AG04450 (cell line): ENCODE results near the gene ZSCAN23. TPM values are rescaled to one million over a fixed set of nuclear protein-coding genes. Genes with fewer than 3 reads are reported as not detected.

ENCODE experiments used
- CTCF ChIA-PET: fragments of 300-600, 350-600 bp; formaldehyde crosslinking; extraction: SDS; loops from one replicate; lab custom pipeline; 2022; ENCODE audit warnings: antibody characterized with exemption, inconsistent platforms; lab: Charles Lee
- POLR2A ChIA-PET: fragments of 350-600 bp; formaldehyde crosslinking; extraction: SDS; loops from one replicate; lab custom pipeline; 2021; ENCODE audit warnings: antibody characterized with exemption, inconsistent platforms; lab: Yijun Ruan, JAX
- DNase-seq: peaks from one replicate; pipeline ENCODE4 v3.0.0-alpha.2; 2011; ENCODE audit warnings: low read depth, low spot score
- H3K27ac ChIP-seq: one replicate; pipeline ENCODE4 v1.5.1; 2012; ENCODE audit warnings: low read depth, low read length, control low read depth
- H3K27me3 ChIP-seq: one replicate; pipeline ENCODE4 v1.6.0; 2012; ENCODE audit warnings: low read length; ENCODE audit not compliant: control insufficient read depth, insufficient read depth
- H3K4me3 ChIP-seq: 2 replicates; pipeline ENCODE4 v1.5.1; 2011; ENCODE audit warnings: mild to moderate bottlenecking, low read depth, low read length, control low read depth
- H3K9me3 ChIP-seq: 2 replicates; pipeline ENCODE4 v1.5.1; 2012; ENCODE audit warnings: low read length; ENCODE audit not compliant: control insufficient read depth, insufficient read depth
- polyA minus RNA-seq: library from RNA; depleted of rRNA, polyadenylated mRNA; stranded (reverse); fragments of >200 nt; gene quantifications from 2 replicates; pipeline ENCODE4 v1.2.3, GENCODE V29; 2011; rRNA and poly(A)+ RNA removed
- polyA plus RNA-seq: library from polyadenylated mRNA; depleted of rRNA; stranded (reverse); fragments of >200 nt; gene quantifications from 2 replicates; pipeline ENCODE4 v1.2.3, GENCODE V29; 2011; rRNA removed
- TF ChIP-seq, protein P1 (sequence below): IDR thresholded peaks from 2 replicates; pipeline ENCODE4 v1.5.1; 2011; ENCODE audit warnings: low read depth, low read length, control low read depth, inconsistent platforms

The ZSCAN23 gene
- polyA plus RNA-seq (3.5 and 4.6 TPM in 2 replicates), polyA minus RNA-seq (7.1 and 7.5 TPM in 2 replicates)

DNA sequence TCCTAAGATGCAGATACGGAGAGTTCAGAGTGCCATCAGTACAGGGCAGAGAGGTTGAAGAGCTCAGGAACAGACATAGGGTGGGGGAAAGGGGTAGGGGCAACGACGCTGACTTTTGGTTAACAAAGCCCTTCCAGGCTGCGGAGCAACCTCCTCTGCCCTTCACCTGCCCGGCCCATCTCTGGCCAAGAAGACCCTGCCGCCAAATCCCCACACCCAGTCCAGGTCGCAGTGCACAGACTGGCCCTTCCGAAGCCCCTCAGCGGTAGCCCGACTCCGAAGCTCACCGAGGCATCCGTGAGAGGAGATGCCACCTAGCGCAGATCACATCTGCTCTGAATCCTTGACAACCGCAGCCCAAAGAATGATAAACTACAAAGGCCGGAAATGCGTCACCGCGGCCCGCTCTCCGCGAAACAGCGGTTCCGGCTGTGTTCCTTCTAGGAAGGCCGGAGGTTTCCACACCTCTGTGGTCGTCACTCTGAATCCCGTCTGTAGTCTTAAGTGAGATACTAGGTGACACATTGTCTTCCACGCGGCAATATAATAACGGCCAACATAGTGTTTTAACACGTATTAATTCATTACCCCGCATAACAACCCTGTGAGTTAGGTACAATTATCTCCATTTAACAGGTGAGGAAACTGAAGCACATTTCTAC is at the start of gene ZSCAN23:
Gene ZSCAN23, minus strand, starts transcription at position 380 of the 662 bp plus-strand sequence. CDS start 7,225 bp downstream, outside the sequence.
- DNase-seq = peak; percentile 70
- Histone ChIP-seq H3K9me3 (no peaks in the 10 kb centered on the region; the same call in none of the 2 replicates), H3K27ac (peak within 1 kb of the TSS; percentile 79), H3K27me3 (no peaks in the 10 kb centered on the region), H3K4me3 (peak within 1 kb of the TSS; percentile 98)
- POLR2A ChIA-PET = interaction anchor here (1.0 kb wide), 1 partner anchor 302 kb away, joined by 3 read pairs; the partner anchor contains the start of gene ZKSCAN8
- CTCF ChIA-PET = interaction anchor here (1.0 kb wide), 1 partner anchor 60 kb away, joined by 4 read pairs; no protein-coding TSS in a partner anchor
- TF ChIP-seq, protein P1, sequence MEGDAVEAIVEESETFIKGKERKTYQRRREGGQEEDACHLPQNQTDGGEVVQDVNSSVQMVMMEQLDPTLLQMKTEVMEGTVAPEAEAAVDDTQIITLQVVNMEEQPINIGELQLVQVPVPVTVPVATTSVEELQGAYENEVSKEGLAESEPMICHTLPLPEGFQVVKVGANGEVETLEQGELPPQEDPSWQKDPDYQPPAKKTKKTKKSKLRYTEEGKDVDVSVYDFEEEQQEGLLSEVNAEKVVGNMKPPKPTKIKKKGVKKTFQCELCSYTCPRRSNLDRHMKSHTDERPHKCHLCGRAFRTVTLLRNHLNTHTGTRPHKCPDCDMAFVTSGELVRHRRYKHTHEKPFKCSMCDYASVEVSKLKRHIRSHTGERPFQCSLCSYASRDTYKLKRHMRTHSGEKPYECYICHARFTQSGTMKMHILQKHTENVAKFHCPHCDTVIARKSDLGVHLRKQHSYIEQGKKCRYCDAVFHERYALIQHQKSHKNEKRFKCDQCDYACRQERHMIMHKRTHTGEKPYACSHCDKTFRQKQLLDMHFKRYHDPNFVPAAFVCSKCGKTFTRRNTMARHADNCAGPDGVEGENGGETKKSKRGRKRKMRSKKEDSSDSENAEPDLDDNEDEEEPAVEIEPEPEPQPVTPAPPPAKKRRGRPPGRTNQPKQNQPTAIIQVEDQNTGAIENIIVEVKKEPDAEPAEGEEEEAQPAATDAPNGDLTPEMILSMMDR = no peak

- Histone ChIP-seq H3K4me3 (no peak overlapping the region), H3K9me3 (no peaks in the 10 kb centered on the region), H3K27me3 (no peaks in the 10 kb centered on the region), H3K27ac (no peak overlapping the region)
- TF ChIP-seq, protein P1 = no peak
- ChIA-PET CTCF (no interaction called here), POLR2A (no interaction called here)
- DNase-seq = no peak
Observed at GRCh38 chr6:28491984-28492317, 48.7 kb upstream of the ZSCAN23 start.

DNA sequence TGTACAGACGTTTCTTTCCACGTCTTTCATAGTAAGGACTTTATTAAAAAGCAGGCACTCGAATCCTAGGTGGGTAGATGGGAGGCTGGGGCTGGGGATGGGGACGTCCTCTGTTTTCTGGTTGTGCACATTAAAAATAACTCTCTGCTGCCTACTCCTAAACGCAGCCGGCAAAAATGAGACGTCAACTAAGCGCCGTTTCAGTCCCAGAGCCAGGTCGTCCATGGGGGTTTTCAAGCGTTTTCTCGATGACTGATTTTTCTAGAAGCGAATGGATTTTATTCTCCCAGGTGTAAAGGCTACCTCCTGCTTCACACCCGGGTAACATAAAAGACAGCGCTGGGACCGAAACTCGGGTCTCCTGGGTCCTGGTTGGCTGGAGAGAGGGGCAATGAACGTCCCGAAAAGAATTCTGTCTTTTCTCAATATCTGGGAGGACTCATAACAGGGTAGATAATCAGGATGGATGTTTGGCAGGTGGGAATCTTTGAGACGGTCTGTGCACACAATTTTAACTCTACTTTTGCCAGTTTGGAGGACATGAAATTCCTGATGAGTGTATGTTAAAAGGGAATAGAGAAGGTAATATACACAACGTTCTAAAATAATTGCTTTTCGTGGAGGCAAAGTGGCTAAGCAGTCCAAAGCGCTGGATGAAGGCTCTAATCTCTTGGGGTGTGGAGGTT is 47.1 kb upstream of the ZSCAN23 start:
- CTCF ChIA-PET = no interaction called here
- Histone ChIP-seq H3K27me3 (no peaks in the 10 kb centered on the region), H3K27ac (no peak overlapping the region), H3K9me3 (no peaks in the 10 kb centered on the region), H3K4me3 (peak overlapping the region; percentile 63)
- no peak for DNase-seq
- POLR2A ChIA-PET = no interaction called here
- TF ChIP-seq, protein P1 = no peak

DNA sequence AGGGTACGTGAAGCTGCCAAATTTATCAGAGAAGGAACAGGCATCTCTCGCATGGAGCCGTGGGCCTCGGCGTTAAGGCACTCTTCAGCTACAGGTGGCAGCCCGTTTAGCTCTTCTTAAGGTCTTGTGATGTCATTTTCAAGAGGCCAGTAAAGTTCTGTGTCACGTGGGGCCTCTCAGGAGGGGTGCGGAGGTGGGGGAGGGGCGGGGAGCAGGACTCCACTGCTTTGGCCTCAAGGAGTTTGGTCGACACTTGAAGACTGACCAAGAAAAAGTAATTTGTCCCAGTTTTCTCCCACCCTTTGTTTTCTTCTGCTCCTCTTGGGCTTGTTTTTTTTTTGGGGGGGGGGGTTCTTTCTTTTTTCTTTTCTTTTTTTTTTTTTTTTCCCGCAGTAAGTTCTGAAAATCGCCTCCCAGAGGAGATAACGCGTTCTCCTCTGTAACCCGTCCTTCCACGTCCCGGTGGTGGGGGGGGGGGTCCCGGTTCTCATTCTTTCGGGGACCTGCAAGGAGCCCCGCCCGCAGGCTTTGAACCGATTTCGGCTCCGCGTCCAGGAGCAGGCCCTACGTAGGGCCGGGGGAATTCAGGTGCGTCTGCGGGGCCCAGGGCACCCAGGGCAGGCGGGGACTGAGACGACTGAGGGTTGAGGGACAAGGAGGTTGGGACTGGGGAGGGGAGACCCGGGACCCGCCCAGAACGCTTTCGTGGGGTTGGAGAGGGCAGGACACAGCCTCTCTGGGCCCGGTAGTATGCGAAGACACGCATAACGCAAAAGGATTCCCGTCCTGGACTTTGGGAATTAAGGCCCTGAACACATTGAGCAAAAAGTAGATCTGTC is 46.3 kb upstream of the ZSCAN23 start:
- peak; percentile 23 for DNase-seq
- ChIA-PET CTCF (interaction anchor here (0.7 to 1.2 kb wide), 4 partner anchors 11 to 1283 kb away, joined by 3 to 8 read pairs (median 4); no protein-coding TSS in a partner anchor), POLR2A (interaction anchor here (0.6 to 1.2 kb wide), 3 partner anchors 90 to 1399 kb away, joined by 3 to 9 read pairs (median 6); partner anchors contain the start of gene ZSCAN12)
- Histone ChIP-seq H3K9me3 (no peaks in the 10 kb centered on the region), H3K27ac (peak overlapping the region; percentile 57), H3K27me3 (no peaks in the 10 kb centered on the region), H3K4me3 (peak overlapping the region; percentile 63)
- TF ChIP-seq, protein P1 = no peak
